Upper lobe of right lung (tissue), 1 donor: Measurements from ENCODE around the gene MAGEA3. TPM values are rescaled to one million over a fixed set of nuclear protein-coding genes. Genes with fewer than 3 reads are reported as not detected.
"Not testable (repeated sequence)": the region's sequence is repeated elsewhere in the genome, so short reads cannot be mapped to it uniquely, and the experiment has no call there.

Experiments
- ATAC-seq: fragments of 200-7000 bp; cut with Tn5 transposase; one replicate; pipeline ENCODE4 v1.9.1; 2020; ENCODE audit warnings: mild to moderate bottlenecking, moderate library complexity
- DNase-seq: peaks from one replicate; pipeline ENCODE4 v3.0.0-alpha.2; 2020
- H3K27ac ChIP-seq: fragments of 200-600 bp; one replicate; pipeline ENCODE4 v1.8.0; 2022
- H3K27me3 ChIP-seq: fragments of 200-600 bp; one replicate; pipeline ENCODE4 v1.8.0; 2022; ENCODE audit warnings: mild to moderate bottlenecking
- H3K36me3 ChIP-seq: fragments of 200-600 bp; one replicate; pipeline ENCODE4 v1.8.0; 2022
- H3K4me1 ChIP-seq: fragments of 200-600 bp; one replicate; pipeline ENCODE4 v1.8.0; 2022
- H3K4me3 ChIP-seq: fragments of 200-600 bp; one replicate; pipeline ENCODE4 v1.8.0; 2022; ENCODE audit warnings: mild to moderate bottlenecking
- H3K9me3 ChIP-seq: fragments of 200-600 bp; one replicate; pipeline ENCODE4 v1.8.0; 2022
- CTCF ChIP-seq: fragments of 200-600 bp; IDR thresholded peaks from one replicate; pipeline ENCODE4 v1.8.0; 2022; ENCODE audit warnings: antibody characterized with exemption
- intact Hi-C: fragments of 100-400 bp; cut with DNase I; formaldehyde crosslinking; loops from one replicate; pipeline ENCODE4 v1.11.0; 2022
- long read RNA-seq: library from polyadenylated mRNA; unstranded; transcript quantifications from one replicate; pipeline ENCODE4 v2.0.0, GENCODE V29; 2021
- total RNA-seq: library from RNA; stranded (reverse); fragmentation: NEBNext Ultra II Directional; extraction: Animal tissue kit (Norgen Biotek cat#: 25700); gene quantifications from one replicate; pipeline ENCODE4 v1.2.1, GENCODE V29; 2021
- donor health status: DM: no; HTN: yes; CAD: no; lungs with severe emphysema.

Gene MAGEA3
- total RNA-seq = not detected
- long read RNA-seq = 0 reads

- H3K36me3 ChIP-seq, H3K9me3 ChIP-seq, H3K4me3 ChIP-seq, ATAC-seq, intact Hi-C loops, H3K27ac ChIP-seq, H3K4me1 ChIP-seq, H3K27me3 ChIP-seq: not testable (repeated sequence)
- DNase-seq = peak; percentile 4
Observed at GRCh38 chrX:152697952-152698931, at the start of gene MAGEA3. Gene MAGEA3, plus strand, starts transcription at chrX:152698794. Its CDS starts 2,039 bp downstream, at chrX:152700833.

GRCh38 chrX:152652060-152652459 lies 46.5 kb upstream of the MAGEA3 start:
- H3K9me3 ChIP-seq = no peaks in the 10 kb centered on the region
- intact Hi-C loops = no loop called here
- no peak for TF ChIP-seq CTCF

GRCh38 chrX:152652467-152652866 lies 46.1 kb upstream of the MAGEA3 start:
- Histone ChIP-seq H3K4me1 (no peaks in the 10 kb centered on the region), H3K9me3 (no peaks in the 10 kb centered on the region), H3K27me3 (no peaks in the 10 kb centered on the region), H3K36me3 (no peaks in the 10 kb centered on the region), H3K4me3 (no peak overlapping the region), H3K27ac (no peak overlapping the region)
- DNase-seq (no peak), ATAC-seq (no peak)
- TF ChIP-seq CTCF = no peak
- intact Hi-C loops = no loop called here

More at GRCh38 chrX:152652060-152652459, 46.5 kb upstream of the MAGEA3 start:
- ATAC-seq (no peak), DNase-seq (no peak)
- Histone ChIP-seq H3K27ac (no peak overlapping the region), H3K4me3 (no peak overlapping the region), H3K27me3 (no peaks in the 10 kb centered on the region), H3K36me3 (no peaks in the 10 kb centered on the region), H3K4me1 (no peaks in the 10 kb centered on the region)

- H3K27me3 ChIP-seq = no peaks in the 10 kb centered on the region
- no peaks in the 10 kb centered on the region for H3K9me3 ChIP-seq
- intact Hi-C loops = no loop called here
- DNase-seq (no peak), ATAC-seq (no peak)
- no peaks in the 10 kb centered on the region for H3K36me3 ChIP-seq
- H3K4me1 ChIP-seq = no peaks in the 10 kb centered on the region
- no peak for TF ChIP-seq CTCF
- H3K27ac ChIP-seq = no peak overlapping the region
- no peak overlapping the region for H3K4me3 ChIP-seq
Observed at GRCh38 chrX:152656087-152656486, 42.5 kb upstream of the MAGEA3 start.

- Histone ChIP-seq H3K27me3 (no peaks in the 10 kb centered on the region), H3K4me1 (no peaks in the 10 kb centered on the region), H3K9me3 (no peaks in the 10 kb centered on the region), H3K36me3 (no peaks in the 10 kb centered on the region), H3K27ac (no peak overlapping the region), H3K4me3 (no peak overlapping the region)
- intact Hi-C loops = no loop called here
- TF ChIP-seq CTCF = no peak
- DNase-seq (no peak), ATAC-seq (no peak)
Observed at GRCh38 chrX:152656890-152657289, 41.7 kb upstream of the MAGEA3 start.

- intact Hi-C loops = no loop called here
- ATAC-seq (no peak), DNase-seq (no peak)
- no peaks in the 10 kb centered on the region for H3K9me3 ChIP-seq
- no peaks in the 10 kb centered on the region for H3K4me1 ChIP-seq
- no peak for TF ChIP-seq CTCF
- no peak overlapping the region for H3K27ac ChIP-seq
- H3K4me3 ChIP-seq = no peak overlapping the region
- H3K27me3 ChIP-seq = no peaks in the 10 kb centered on the region
- H3K36me3 ChIP-seq = no peaks in the 10 kb centered on the region
Observed at GRCh38 chrX:152658302-152658701, 40.3 kb upstream of the MAGEA3 start.
